HepG2 (cell line): Measurements from ENCODE around the gene OBI1. TPM values are rescaled to one million over a fixed set of nuclear protein-coding genes. Genes with fewer than 3 reads are reported as not detected.

Experiments used
- ATAC-seq: fragments of 200-7000 bp; cut with Tn5 transposase; 3 replicates; pipeline ENCODE4 v1.9.1; 2020; ENCODE audit warnings: mild to moderate bottlenecking, moderate library complexity
- Bru-seq: library from RNA; stranded (reverse); fragments of 400-500 nt; gene quantifications from one replicate; lab custom pipeline; 2021; lab: Mats Ljungman, UMichigan
- BruChase-seq, 2 experiments: library from RNA; stranded (reverse); fragments of 400-500 nt; gene quantifications; one replicate each; lab custom pipeline; 2021; lab: Mats Ljungman, UMichigan
- BruUV-seq: library from RNA; stranded (reverse); fragments of 400-500 nt; replicated peaks from 2 replicates; lab custom pipeline; 2021; lab: Mats Ljungman, UMichigan
- CTCF ChIA-PET: fragments of 300-600 bp; formaldehyde crosslinking; extraction: SDS; loops from one replicate; lab custom pipeline; 2021; ENCODE audit warnings: low total read pairs, inconsistent platforms, low intra/inter-chr PET ratio; lab: Yijun Ruan, JAX
- POLR2A ChIA-PET: fragments of 350-600 bp; sonication (Branson Sonifier 250); formaldehyde crosslinking; loops from one replicate; lab custom pipeline; 2020; ENCODE audit warnings: antibody characterized with exemption, inconsistent platforms; lab: Yijun Ruan, JAX
- DNase-seq: peaks from one replicate; pipeline ENCODE4 v3.0.0-alpha.2; 2015; ENCODE audit warnings: low spot score
- FAIRE-seq: peaks from 3 replicates; lab custom pipeline; 2011; peaks lifted over from hg19 to GRCh38; lab: Jason Lieb, UNC
- H2AFZ ChIP-seq: one replicate; pipeline ENCODE4 v1.6.1; 2011; ENCODE audit warnings: low read length, inconsistent platforms
- H3K27ac ChIP-seq: fragments of 300-600 bp; 3 replicates; pipeline ENCODE4 v1.8.0; 2011; ENCODE audit warnings: mixed run types, mild to moderate bottlenecking, mixed read lengths, low read length, inconsistent platforms; ENCODE audit not compliant: insufficient read depth; ENCODE audit errors: extremely low read length
- H3K27me3 ChIP-seq, 2 experiments: fragments of 200-600 bp in 1 of 2; 2 replicates in 1 of 2; 3 replicates in 1 of 2; pipeline versions ENCODE4 v1.6.0 to v1.8.0; 2011; ENCODE audit warnings: low read length in 2 of 2, mild to moderate bottlenecking in 2 of 2, moderate library complexity in 2 of 2, inconsistent platforms in 1 of 2; ENCODE audit not compliant: insufficient read depth in 2 of 2, control insufficient read depth in 1 of 2
- H3K36me3 ChIP-seq, 2 experiments: fragments of 200-600 bp in 1 of 2; replicated peaks in 1 of 2; 2 replicates in 1 of 2; 3 replicates in 1 of 2; pipeline versions ENCODE4 v1.5.1 to v1.8.0; 2011; ENCODE audit warnings: low read length in 2 of 2, inconsistent platforms in 1 of 2; ENCODE audit not compliant: insufficient read depth in 2 of 2, control insufficient read depth in 1 of 2
- H3K4me1 ChIP-seq: 2 replicates; pipeline ENCODE4 v1.5.1; 2012; ENCODE audit warnings: low read length, inconsistent platforms; ENCODE audit not compliant: insufficient read depth
- H3K4me2 ChIP-seq: 2 replicates; pipeline ENCODE4 v1.6.0; 2011; ENCODE audit warnings: low read depth, low read length, inconsistent platforms
- H3K4me3 ChIP-seq, 3 experiments: fragments of 200-600 bp in 1 of 3; sonication (generic), shearing (Covaris generic) in 1 of 3; replicated peaks in 1 of 3; 2 replicates each; pipeline ENCODE4 v1.5.1; 2011 to 2016; ENCODE audit warnings: low read length in 3 of 3, inconsistent platforms in 2 of 3, low read depth in 2 of 3, mild to moderate bottlenecking in 2 of 3, control low read depth in 1 of 3, mixed read lengths in 1 of 3; ENCODE audit not compliant: insufficient read depth in 1 of 3
- H3K79me2 ChIP-seq: one replicate; pipeline ENCODE4 v1.6.1; 2011; ENCODE audit warnings: low read length, inconsistent platforms; ENCODE audit not compliant: insufficient read depth
- H3K9ac ChIP-seq: 2 replicates; pipeline ENCODE4 v1.6.0; 2011; ENCODE audit warnings: mild to moderate bottlenecking, low read depth, low read length, inconsistent platforms; ENCODE audit not compliant: insufficient read depth
- H3K9me3 ChIP-seq: 2 replicates; pipeline ENCODE4 v1.5.1; 2012; ENCODE audit warnings: mild to moderate bottlenecking, low read length
- H4K20me1 ChIP-seq: 2 replicates; pipeline ENCODE4 v1.6.0; 2011; ENCODE audit warnings: inconsistent platforms, mild to moderate bottlenecking, low read length, moderate library complexity; ENCODE audit not compliant: insufficient read depth
- NR1H2 ChIP-seq: sonication (generic); formaldehyde crosslinking; IDR thresholded peaks from 2 replicates; pipeline ENCODE4 v1.8.1; 2022; ENCODE audit warnings: low read depth, missing genetic modification reagents, borderline replicate concordance
- POLR2AphosphoS5 ChIP-seq: IDR thresholded peaks from 2 replicates; pipeline ENCODE4 v1.6.1; 2012; ENCODE audit warnings: low read depth, low read length
- RNF2 ChIP-seq: fragments of 450-650 bp; conservative IDR thresholded peaks from 2 replicates; pipeline ENCODE4 v1.6.1; 2016; ENCODE audit warnings: low read depth
- USF2 ChIP-seq, 2 experiments: sonication (generic) in 1 of 2; formaldehyde crosslinking in 1 of 2; IDR thresholded peaks; 2 replicates each; pipeline versions ENCODE4 v1.5.1 to v1.6.1; 2011 to 2020; ENCODE audit warnings: borderline replicate concordance in 1 of 2, low read depth in 1 of 2, low read length in 1 of 2, mild to moderate bottlenecking in 1 of 2, missing genetic modification reagents in 1 of 2, moderate library complexity in 1 of 2
- ZNF768 ChIP-seq: sonication (generic); formaldehyde crosslinking; IDR thresholded peaks from 2 replicates; pipeline ENCODE4 v1.4.0; 2020; ENCODE audit warnings: missing genetic modification reagents
- WGBS: methylation state at CpG from one replicate; pipeline ENCODE4 v1.1.6; 2017; ENCODE audit warnings: low lambda C conversion rate; 5-methylcytosine and 5-hydroxymethylcytosine counted together
- in situ Hi-C: cut with HindIII; loops from 2 replicates; pipeline ENCODE4 v1.10.0; 2017; ENCODE audit warnings: low pct_unique_long_range_greater_than_20kb; ENCODE audit not compliant: extremely low pct_ligation_motif_present
- intact Hi-C: fragments of 100-400 bp; cut with micrococcal nuclease; formaldehyde crosslinking; loops from one replicate; pipeline ENCODE4 v1.10.0; 2022; ENCODE audit not compliant: unreplicated experiment
- long read RNA-seq, 2 experiments: library from RNA in 1 of 2; library from polyadenylated mRNA in 1 of 2; stranded (forward) in 1 of 2; unstranded in 1 of 2; transcript quantifications; one replicate each; pipeline ENCODE4 v2.0.0, GENCODE V29; 2019 to 2022
- polyA minus RNA-seq, 3 experiments: library from RNA; depleted of rRNA, polyadenylated mRNA; stranded (reverse); fragments of >200 nt; gene quantifications; 2 replicates each; pipeline ENCODE4 v1.2.3, GENCODE V29; 2011; ENCODE audit warnings: low replicate concordance in 1 of 3
- polyA plus RNA-seq, 8 experiments: library from polyadenylated mRNA; depleted of rRNA in 3 of 8; stranded (reverse) in 7 of 8; unstranded in 1 of 8; fragments of >200 nt; fragmentation: Illumina TruSeq in 4 of 8; extraction: Trizol in 4 of 8; gene quantifications; 2 replicates each; pipeline versions ENCODE4 v1.2.1 to v1.2.3, GENCODE V29; 2011 to 2016; ENCODE audit warnings: low read depth in 4 of 8, missing spikeins in 1 of 8, mixed read lengths in 1 of 8; ENCODE audit not compliant: insufficient read depth in 1 of 8
- total RNA-seq, 5 experiments: library from RNA; depleted of rRNA; stranded (reverse); fragments of >200 nt; fragmentation: Illumina TruSeq; extraction: Trizol; gene quantifications; 2 replicates each; pipeline ENCODE4 v1.2.3, GENCODE V29; 2016; ENCODE audit warnings: low read depth in 1 of 5
- TF ChIP-seq, protein P1 (sequence below): sonication (generic); formaldehyde crosslinking; IDR thresholded peaks from 2 replicates; pipeline ENCODE4 v1.4.0; 2020; ENCODE audit warnings: missing genetic modification reagents

Gene OBI1, protein sequence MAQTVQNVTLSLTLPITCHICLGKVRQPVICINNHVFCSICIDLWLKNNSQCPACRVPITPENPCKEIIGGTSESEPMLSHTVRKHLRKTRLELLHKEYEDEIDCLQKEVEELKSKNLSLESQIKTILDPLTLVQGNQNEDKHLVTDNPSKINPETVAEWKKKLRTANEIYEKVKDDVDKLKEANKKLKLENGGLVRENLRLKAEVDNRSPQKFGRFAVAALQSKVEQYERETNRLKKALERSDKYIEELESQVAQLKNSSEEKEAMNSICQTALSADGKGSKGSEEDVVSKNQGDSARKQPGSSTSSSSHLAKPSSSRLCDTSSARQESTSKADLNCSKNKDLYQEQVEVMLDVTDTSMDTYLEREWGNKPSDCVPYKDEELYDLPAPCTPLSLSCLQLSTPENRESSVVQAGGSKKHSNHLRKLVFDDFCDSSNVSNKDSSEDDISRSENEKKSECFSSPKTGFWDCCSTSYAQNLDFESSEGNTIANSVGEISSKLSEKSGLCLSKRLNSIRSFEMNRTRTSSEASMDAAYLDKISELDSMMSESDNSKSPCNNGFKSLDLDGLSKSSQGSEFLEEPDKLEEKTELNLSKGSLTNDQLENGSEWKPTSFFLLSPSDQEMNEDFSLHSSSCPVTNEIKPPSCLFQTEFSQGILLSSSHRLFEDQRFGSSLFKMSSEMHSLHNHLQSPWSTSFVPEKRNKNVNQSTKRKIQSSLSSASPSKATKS
- total RNA-seq (2016; rRNA removed; fragmentation: Illumina TruSeq; extraction: Trizol) (23.5 and 38.8 TPM in 2 replicates), polyA plus RNA-seq (2011; rRNA removed) (5.7 and 7.8 TPM in 2 replicates), polyA minus RNA-seq (2011; rRNA and poly(A)+ RNA removed; ENCODE audit: low replicate concordance) (11.9 and 14.5 TPM in 2 replicates), Bru-seq, nascent RNA (percentile 87 among the genes with signal in this experiment), BruChase-seq, experiment 1, labeled RNA remaining after a 6-hour chase (percentile 77 among the genes with signal in this experiment), BruChase-seq, experiment 2, labeled RNA remaining after a 2-hour chase (percentile 81 among the genes with signal in this experiment)
- total RNA-seq (2016; cell fraction: cytosol; rRNA removed; fragmentation: Illumina TruSeq; extraction: Trizol; ENCODE audit: low read depth), result 6.4 and 7.1 TPM in 2 replicates
- total RNA-seq (2016; cell fraction: insoluble cytoplasmic fraction; rRNA removed; fragmentation: Illumina TruSeq; extraction: Trizol), result 23.2 and 39.3 TPM in 2 replicates
- total RNA-seq (2016; cell fraction: membrane; rRNA removed; fragmentation: Illumina TruSeq; extraction: Trizol), result 9.0 and 11.1 TPM in 2 replicates
- total RNA-seq (2016; cell fraction: nucleus; rRNA removed; fragmentation: Illumina TruSeq; extraction: Trizol), result 20.1 and 20.2 TPM in 2 replicates
- 2.3 and 4.1 TPM in 2 replicates for polyA plus RNA-seq (2011; cell fraction: cytosol; rRNA removed)
- 4.4 and 4.8 TPM in 2 replicates for polyA plus RNA-seq (2011; cell fraction: nucleus; rRNA removed)
- 7.6 and 13.1 TPM in 2 replicates for polyA plus RNA-seq (2012)
- 0.52 and 0.69 TPM in 2 replicates for polyA plus RNA-seq (2016; cell fraction: cytosol; fragmentation: Illumina TruSeq; extraction: Trizol; ENCODE audit: low read depth)
- polyA plus RNA-seq (2016; cell fraction: insoluble cytoplasmic fraction; fragmentation: Illumina TruSeq; extraction: Trizol; ENCODE audit: low read depth), result 21.4 and 23.0 TPM in 2 replicates
- polyA plus RNA-seq (2016; cell fraction: membrane; fragmentation: Illumina TruSeq; extraction: Trizol; ENCODE audit: low read depth), result 1.8 and 2.8 TPM in 2 replicates
- 11.9 and 12.3 TPM in 2 replicates for polyA plus RNA-seq (2016; cell fraction: nucleus; fragmentation: Illumina TruSeq; extraction: Trizol; ENCODE audit: insufficient read depth, low read depth)
- polyA minus RNA-seq (2011; cell fraction: cytosol; rRNA and poly(A)+ RNA removed), result 7.2 and 8.6 TPM in 2 replicates
- polyA minus RNA-seq (2011; cell fraction: nucleus; rRNA and poly(A)+ RNA removed), result 23.0 and 25.6 TPM in 2 replicates
- long read RNA-seq, experiment 1, transcript RNF219-201 (6 exons, 3,529 nt), result major isoform, 10 of 15 reads
- long read RNA-seq, experiment 1, partial matches to known transcripts, result 3 of 15 reads
- long read RNA-seq, experiment 1, other reads (novel, unspliced or antisense), result 2 of 15 reads
- long read RNA-seq, experiment 2, partial matches to known transcripts, result 0 of 21 reads
- long read RNA-seq, experiment 2, other reads (novel, unspliced or antisense), result 21 of 21 reads

DNA sequence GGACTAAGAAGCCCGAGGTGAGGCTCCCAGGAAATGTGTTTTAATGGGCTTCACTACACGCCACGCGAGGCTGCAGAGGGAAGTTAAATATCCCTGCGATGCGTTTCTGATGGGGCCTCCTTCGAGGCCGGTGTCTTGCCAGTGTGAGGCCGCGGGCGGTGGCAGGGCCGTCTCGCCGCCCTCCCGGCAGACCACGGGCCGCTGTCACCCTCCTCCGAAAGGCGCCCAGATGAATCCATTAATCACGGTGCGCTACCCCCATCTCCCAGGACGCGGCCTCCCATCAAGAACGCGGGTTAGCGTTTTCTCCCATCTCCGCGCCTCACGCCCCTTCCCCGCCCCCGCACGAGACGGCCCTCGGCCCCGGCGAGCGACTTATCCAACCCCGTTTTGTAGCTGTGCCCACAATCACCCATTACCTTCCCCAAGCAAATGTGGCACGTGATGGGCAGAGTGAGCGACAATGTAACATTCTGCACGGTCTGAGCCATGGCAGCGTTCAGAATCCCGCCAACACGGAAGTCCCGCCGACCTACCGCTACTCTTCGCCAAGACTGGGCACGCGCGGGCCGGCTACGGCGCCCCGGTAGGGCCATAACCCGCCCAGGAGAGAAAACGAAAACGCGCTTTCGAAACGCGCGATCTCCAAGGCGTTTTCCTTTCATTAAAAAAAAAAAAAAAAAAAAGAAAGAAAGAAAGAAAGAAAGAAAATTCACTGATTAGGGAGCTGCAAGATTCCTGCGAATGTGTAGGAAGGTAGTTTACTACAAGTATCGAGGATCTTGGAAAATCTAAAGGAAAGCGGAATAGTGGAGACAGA, at the start of gene OBI1:
OBI1 (minus strand) TSS at position 526 of the 820 bp plus-strand sequence; CDS start at position 491, 35 bp downstream.
- Histone ChIP-seq H4K20me1 (peaks cover 4% of the 10 kb centered on the region), H3K79me2 (peaks cover 44% of the 10 kb centered on the region), H3K4me1 (peaks cover 17% of the 10 kb centered on the region), H3K4me2 (peak within 1 kb of the TSS; percentile 95), H3K36me3 (no peaks in the 10 kb centered on the region; a peak in 1 of 5 replicates), H3K4me3 (peak within 1 kb of the TSS; percentile 79 to 90 (median 90)), H3K9ac (peak within 1 kb of the TSS; percentile 83), H3K9me3 (no peaks in the 10 kb centered on the region), H3K27me3 (peaks cover 0 to 12% of the 10 kb centered on the region in 2 experiments; a peak in 2 of 5 replicates), H2AFZ (peak within 1 kb of the TSS; percentile 100), H3K27ac (peak within 1 kb of the TSS; percentile 90)
- ChIA-PET POLR2A (no interaction called here), CTCF (no interaction called here)
- 2% methylated on average over 44 of the region's 67 CpGs for WGBS
- in situ Hi-C loops, result no loop called here
- ATAC-seq, result peak; percentile 93
- peak; percentile 76 for DNase-seq
- intact Hi-C loops, result loop anchor here (1.0 kb wide), 1 partner anchor 56 kb away; the partner anchor contains the start of gene POU4F1
- BruUV-seq, result TSS peak; percentile 94
- no peak for FAIRE-seq
- TF ChIP-seq POLR2AphosphoS5 (peak; percentile 74), NR1H2 (CRISPR knock-in tag) (no peak), USF2 (IDR thresholded peaks at IDR 0.05; ENCODE audit: low read depth, low read length) (no peak), USF2 (CRISPR knock-in tag; IDR thresholded peaks at IDR 0.05; ENCODE audit: borderline replicate concordance) (0 out of 2 replicates have a peak, but pooled peaks have one; percentile 46), RNF2 (peak; percentile 87), ZNF768 (CRISPR knock-in tag) (peak; percentile 62; the same call in 1 of the 2 replicates)
- TF ChIP-seq, protein P1, sequence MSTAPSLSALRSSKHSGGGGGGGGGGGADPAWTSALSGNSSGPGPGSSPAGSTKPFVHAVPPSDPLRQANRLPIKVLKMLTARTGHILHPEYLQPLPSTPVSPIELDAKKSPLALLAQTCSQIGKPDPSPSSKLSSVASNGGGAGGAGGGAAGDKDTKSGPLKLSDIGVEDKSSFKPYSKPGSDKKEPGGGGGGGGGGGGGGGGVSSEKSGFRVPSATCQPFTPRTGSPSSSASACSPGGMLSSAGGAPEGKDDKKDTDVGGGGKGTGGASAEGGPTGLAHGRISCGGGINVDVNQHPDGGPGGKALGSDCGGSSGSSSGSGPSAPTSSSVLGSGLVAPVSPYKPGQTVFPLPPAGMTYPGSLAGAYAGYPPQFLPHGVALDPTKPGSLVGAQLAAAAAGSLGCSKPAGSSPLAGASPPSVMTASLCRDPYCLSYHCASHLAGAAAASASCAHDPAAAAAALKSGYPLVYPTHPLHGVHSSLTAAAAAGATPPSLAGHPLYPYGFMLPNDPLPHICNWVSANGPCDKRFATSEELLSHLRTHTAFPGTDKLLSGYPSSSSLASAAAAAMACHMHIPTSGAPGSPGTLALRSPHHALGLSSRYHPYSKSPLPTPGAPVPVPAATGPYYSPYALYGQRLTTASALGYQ (CRISPR knock-in tag), result no peak
